GM10847 (cell line): ENCODE results near the gene PTPN5.

Experiments
- POLR2A ChIP-seq: IDR thresholded peaks from 2 replicates; pipeline ENCODE4 v1.6.1; 2011; ENCODE audit not compliant: insufficient read length; ENCODE audit errors: extremely low read depth

PTPN5 gene

DNA sequence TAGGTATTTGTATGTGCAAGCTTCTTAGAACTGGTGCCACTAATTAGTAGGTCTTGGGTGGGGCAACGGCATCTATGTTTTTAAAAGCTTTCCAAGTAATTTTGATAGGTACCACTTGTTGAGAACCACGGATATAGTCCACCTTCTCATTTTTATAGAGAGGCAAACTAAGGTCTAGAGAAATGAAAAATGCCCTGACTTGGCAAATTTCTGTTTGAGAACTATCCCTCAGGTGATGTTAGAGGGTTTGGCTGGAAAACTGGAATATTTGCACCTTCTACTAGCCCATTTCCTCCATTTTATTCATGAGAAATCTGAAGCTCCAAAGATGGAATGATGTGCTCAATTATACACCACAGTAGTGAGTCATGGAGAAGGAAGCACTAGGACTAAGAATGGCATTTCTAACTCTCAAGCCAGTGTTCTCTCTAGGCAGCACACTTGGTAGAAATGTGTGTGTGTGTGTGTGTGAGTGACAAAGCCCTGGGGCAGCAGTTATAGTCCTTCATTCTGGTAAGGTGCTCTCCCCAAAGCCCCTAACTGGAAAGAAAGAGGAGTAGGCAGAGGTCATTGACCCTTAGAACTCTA, 94.9 kb downstream of the PTPN5 start:
- TF ChIP-seq POLR2A: no peak

DNA sequence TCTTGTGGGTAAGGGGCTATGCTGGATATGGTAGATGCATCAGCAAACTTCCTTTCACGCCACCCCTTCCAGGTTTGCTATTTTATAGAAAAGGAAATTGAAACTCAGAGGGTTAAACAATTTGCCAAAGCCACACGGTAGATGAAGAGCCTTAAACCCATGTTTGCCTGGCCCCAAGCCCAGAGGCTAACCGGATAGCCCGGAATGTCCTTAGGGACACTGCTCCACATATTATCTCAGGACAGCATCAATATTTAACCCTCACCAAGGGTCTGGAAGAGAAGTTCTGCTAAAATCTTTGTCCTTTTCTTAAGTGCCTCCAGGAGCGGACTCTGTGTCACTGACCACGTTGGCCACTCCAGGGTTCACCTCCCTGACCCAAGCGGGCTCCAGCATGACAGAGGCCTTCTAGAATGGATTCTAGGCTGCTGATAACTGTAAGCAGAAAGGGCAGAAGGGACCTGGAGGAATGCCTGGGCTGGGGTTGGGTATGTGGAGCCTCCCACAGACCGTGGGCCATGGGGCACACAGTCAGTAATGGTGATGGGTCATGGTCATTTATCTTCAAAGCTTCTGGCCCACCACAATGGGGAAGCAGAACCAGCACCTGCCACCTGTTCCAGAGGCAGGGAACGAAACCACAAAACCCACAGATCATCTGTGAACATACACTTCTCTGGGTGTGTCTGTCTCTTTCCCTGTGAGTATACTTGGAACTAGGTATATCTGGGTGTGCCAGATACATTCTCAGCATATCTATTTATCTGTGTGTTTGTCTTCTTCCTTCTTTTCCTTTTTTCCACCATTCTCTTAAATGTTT, 98.4 kb downstream of the PTPN5 start:
- no peak for TF ChIP-seq POLR2A

DNA sequence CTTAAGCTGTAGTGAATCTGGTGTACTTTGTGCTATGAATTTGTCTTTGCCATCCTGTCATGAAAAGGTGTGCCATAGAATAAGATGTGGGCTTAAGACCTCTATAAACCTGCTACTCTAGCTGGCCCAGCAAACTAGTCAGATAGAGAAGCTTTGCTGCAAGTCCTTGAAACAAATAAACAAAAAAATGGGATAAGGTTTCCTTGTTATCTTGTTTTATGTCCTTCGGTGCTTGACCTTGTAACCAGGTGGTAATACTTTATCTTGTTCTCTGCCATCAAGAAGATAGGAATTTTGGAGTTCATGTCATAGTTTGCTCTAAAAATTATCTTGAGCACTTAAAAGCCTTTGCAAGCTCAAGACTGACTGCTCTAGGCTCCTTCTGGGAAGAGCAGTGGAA, 107.3 kb downstream of the PTPN5 start:
- TF ChIP-seq POLR2A: no peak

DNA sequence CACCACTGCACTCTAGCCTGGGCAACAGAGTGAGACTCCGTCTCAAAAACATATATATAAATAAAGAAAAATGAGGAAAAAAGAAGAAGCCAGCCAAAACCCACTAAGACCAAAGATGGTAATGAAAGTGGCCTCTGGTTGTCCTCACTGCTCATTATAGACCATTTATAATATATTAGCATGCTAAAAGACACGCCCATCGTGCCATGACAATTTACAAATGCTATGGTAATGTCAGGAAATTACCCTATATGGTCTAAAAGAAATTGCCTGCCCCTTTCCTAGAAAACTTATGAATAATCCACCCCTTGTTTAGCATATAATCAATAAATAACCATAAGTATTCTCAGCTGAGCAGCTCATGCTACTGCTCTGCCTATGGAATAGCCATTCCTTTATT, 109.1 kb downstream of the PTPN5 start:
- TF ChIP-seq POLR2A: no peak
